Measurements from ENCODE around the gene MAP9.
"Not testable (repeated sequence)": the region's sequence is repeated elsewhere in the genome, so short reads cannot be mapped to it uniquely, and the experiment has no call there.

Gene MAP9

GRCh38 chr4:155353923-155354540 is 22.7 kb downstream of the MAP9 start:
- no peak overlapping the region for H3K4me3 ChIP-seq (ENCODE audit: low read depth, low read length)

GRCh38 chr4:155342142-155342541 is 34.6 kb downstream of the MAP9 start:
- H3K4me3 ChIP-seq (ENCODE audit: low read depth, low read length) = no peak overlapping the region

GRCh38 chr4:155339999-155340398 is 36.8 kb downstream of the MAP9 start:
- no peak overlapping the region for H3K4me3 ChIP-seq (ENCODE audit: low read depth, low read length)

- no peak overlapping the region for H3K4me3 ChIP-seq (ENCODE audit: low read depth, low read length)
Measured at GRCh38 chr4:155339588-155339987, 37.2 kb downstream of the MAP9 start.

GRCh38 chr4:155338196-155338595 is 38.6 kb downstream of the MAP9 start:
- H3K4me3 ChIP-seq (ENCODE audit: low read depth, low read length) = no peak overlapping the region

- H3K4me3 ChIP-seq (ENCODE audit: low read depth, low read length) = no peak overlapping the region
Measured at GRCh38 chr4:155336242-155336641, 40.5 kb downstream of the MAP9 start.

- no peak overlapping the region for H3K4me3 ChIP-seq (ENCODE audit: low read depth, low read length)
Measured at GRCh38 chr4:155331478-155331877, 45.3 kb downstream of the MAP9 start.

GRCh38 chr4:155322782-155323181 is 54.0 kb downstream of the MAP9 start:
- H3K4me3 ChIP-seq (ENCODE audit: low read depth, low read length) = no peak overlapping the region

- H3K4me3 ChIP-seq (ENCODE audit: low read depth, low read length) = no peak overlapping the region
Measured at GRCh38 chr4:155321006-155321405, 55.8 kb downstream of the MAP9 start.

GRCh38 chr4:155319516-155319915 is 57.2 kb downstream of the MAP9 start:
- H3K4me3 ChIP-seq (ENCODE audit: low read depth, low read length) = no peak overlapping the region

- not testable (repeated sequence) for H3K4me3 ChIP-seq (ENCODE audit: low read depth, low read length)
Measured at GRCh38 chr4:155312027-155312426, 64.7 kb downstream of the MAP9 start.

- no peak overlapping the region for H3K4me3 ChIP-seq (ENCODE audit: low read depth, low read length)
Measured at GRCh38 chr4:155307731-155308277, 69.0 kb downstream of the MAP9 start.

GRCh38 chr4:155305619-155306018 is 71.1 kb downstream of the MAP9 start:
- H3K4me3 ChIP-seq (ENCODE audit: low read depth, low read length) = no peak overlapping the region

GRCh38 chr4:155304375-155304774 is 72.4 kb downstream of the MAP9 start:
- H3K4me3 ChIP-seq (ENCODE audit: low read depth, low read length) = no peak overlapping the region

GRCh38 chr4:155299103-155299502 is 77.7 kb downstream of the MAP9 start:
- H3K4me3 ChIP-seq (ENCODE audit: low read depth, low read length) = no peak overlapping the region

All from iPS-11a (cell line).